ENCODE data around the gene ZNF419. TPM values are rescaled to one million over a fixed set of nuclear protein-coding genes. Genes with fewer than 3 reads are reported as not detected.

Gene ZNF419
- total RNA-seq (2014; rRNA removed; shearing (Covaris generic)) = 7.7 and 17.7 TPM in 2 replicates

GRCh38 chr19:57487477-57488298 is at the start of gene ZNF419:
TSS of gene ZNF419 (plus strand) at chr19:57487750. CDS start at chr19:57487951, 201 bp downstream.

GRCh38 chr19:57477191-57478008 is 10.2 kb upstream of the ZNF419 start, which contains the start of gene ZNF772:
TSS of gene ZNF772 (minus strand) at chr19:57477566. CDS start at chr19:57477309, 257 bp downstream.

GRCh38 chr19:57499680-57500395 is 12.3 kb downstream of the ZNF419 start, which contains the start of gene ZNF773:
TSS of gene ZNF773 (plus strand) at chr19:57499938. CDS start at chr19:57500081, 143 bp downstream.

GRCh38 chr19:57527136-57527881 is 39.8 kb downstream of the ZNF419 start, which contains the start of gene ZNF549:
TSS of gene ZNF549 (plus strand) at chr19:57527356. CDS start at chr19:57527574, 218 bp downstream.

Small RNA genes lying within 50 kb of the gene (small RNA-seq; reads per million reads assigned to genes)
- gene VN1R107P = not detected

Other genes with a start within 250 kb of the ZNF419 start
- gene ZNF805, start 247.1 kb upstream of the ZNF419 start, total RNA-seq (2014; rRNA removed; shearing (Covaris generic)) = 10.4 and 12.3 TPM in 2 replicates
- gene ZNF460, start 207.3 kb upstream of the ZNF419 start, total RNA-seq (2014; rRNA removed; shearing (Covaris generic)) = 61.4 and 62.2 TPM in 2 replicates
- 5.6 and 7.0 TPM in 2 replicates for gene ZNF543, start 167.3 kb upstream of the ZNF419 start, total RNA-seq (2014; rRNA removed; shearing (Covaris generic))
- gene ZNF304, start 136.5 kb upstream of the ZNF419 start, total RNA-seq (2014; rRNA removed; shearing (Covaris generic)) = 4.3 and 4.7 TPM in 2 replicates
- gene TRAPPC2B, start 124.2 kb upstream of the ZNF419 start, total RNA-seq (2014; rRNA removed; shearing (Covaris generic)) = 12.4 and 13.2 TPM in 2 replicates
- gene ZNF547, start 124.2 kb upstream of the ZNF419 start, total RNA-seq (2014; rRNA removed; shearing (Covaris generic)) = 0.66 and 1.4 TPM in 2 replicates
- gene ZNF548, start 97.9 kb upstream of the ZNF419 start, total RNA-seq (2014; rRNA removed; shearing (Covaris generic)) = 24.1 and 29.3 TPM in 2 replicates
- gene ZNF17, start 76.6 kb upstream of the ZNF419 start, total RNA-seq (2014; rRNA removed; shearing (Covaris generic)) = 8.4 and 9.6 TPM in 2 replicates
- gene ZNF749, start 52.4 kb upstream of the ZNF419 start, total RNA-seq (2014; rRNA removed; shearing (Covaris generic)) = 16.1 and 24.3 TPM in 2 replicates
- 0.15 and 0.50 TPM in 2 replicates for gene VN1R1, start 30.6 kb upstream of the ZNF419 start, total RNA-seq (2014; rRNA removed; shearing (Covaris generic))
- gene ZNF772, start 10.2 kb upstream of the ZNF419 start, total RNA-seq (2014; rRNA removed; shearing (Covaris generic)) = 12.3 and 15.8 TPM in 2 replicates
- gene ZNF773, start 12.2 kb downstream of the ZNF419 start, total RNA-seq (2014; rRNA removed; shearing (Covaris generic)) = 9.1 and 23.1 TPM in 2 replicates
- 2.3 and 4.2 TPM in 2 replicates for gene ZNF549, start 39.6 kb downstream of the ZNF419 start, total RNA-seq (2014; rRNA removed; shearing (Covaris generic))
- gene ZNF550, start 72.1 kb downstream of the ZNF419 start, total RNA-seq (2014; rRNA removed; shearing (Covaris generic)) = 11.8 and 12.6 TPM in 2 replicates
- gene ZNF416, start 91.2 kb downstream of the ZNF419 start, total RNA-seq (2014; rRNA removed; shearing (Covaris generic)) = 3.8 and 5.2 TPM in 2 replicates
- gene ZIK1, start 96.4 kb downstream of the ZNF419 start, total RNA-seq (2014; rRNA removed; shearing (Covaris generic)) = 11.8 and 17.0 TPM in 2 replicates
- 9.0 and 9.4 TPM in 2 replicates for gene ZNF530, start 112.1 kb downstream of the ZNF419 start, total RNA-seq (2014; rRNA removed; shearing (Covaris generic))
- 28.7 and 33.7 TPM in 2 replicates for gene ZNF134, start 126.5 kb downstream of the ZNF419 start, total RNA-seq (2014; rRNA removed; shearing (Covaris generic))
- gene ZNF211, start 145.4 kb downstream of the ZNF419 start, total RNA-seq (2014; rRNA removed; shearing (Covaris generic)) = 5.9 and 6.7 TPM in 2 replicates
- not detected in 2 replicates for gene ZSCAN4, start 181.2 kb downstream of the ZNF419 start, total RNA-seq (2014; rRNA removed; shearing (Covaris generic))
- gene ZNF551, start 194.2 kb downstream of the ZNF419 start, total RNA-seq (2014; rRNA removed; shearing (Covaris generic)) = 30.1 and 35.6 TPM in 2 replicates
- gene ZNF154, start 221.5 kb downstream of the ZNF419 start, total RNA-seq (2014; rRNA removed; shearing (Covaris generic)) = 0.03 TPM in 1 of 2 replicates, not detected in the other
- 3.4 and 4.5 TPM in 2 replicates for gene ZNF671, start 239.9 kb downstream of the ZNF419 start, total RNA-seq (2014; rRNA removed; shearing (Covaris generic))